Dermis blood vessel endothelial cell (primary cell): ENCODE results near the gene SDHAF4. TPM values are rescaled to one million over a fixed set of nuclear protein-coding genes. Genes with fewer than 3 reads are reported as not detected.
"Not testable (repeated sequence)": the region's sequence is repeated elsewhere in the genome, so short reads cannot be mapped to it uniquely, and the experiment has no call there.

Experiments used
- DNase-seq: peaks from one replicate; pipeline ENCODE4 v3.0.0; 2010
- total RNA-seq: library from RNA; depleted of rRNA; stranded (reverse); fragments of >200 nt; gene quantifications from 2 replicates; pipeline ENCODE4 v1.2.3, GENCODE V29; 2014

Gene SDHAF4
- total RNA-seq, 1 donor from 2014 or later = 4.1 TPM

DNA sequence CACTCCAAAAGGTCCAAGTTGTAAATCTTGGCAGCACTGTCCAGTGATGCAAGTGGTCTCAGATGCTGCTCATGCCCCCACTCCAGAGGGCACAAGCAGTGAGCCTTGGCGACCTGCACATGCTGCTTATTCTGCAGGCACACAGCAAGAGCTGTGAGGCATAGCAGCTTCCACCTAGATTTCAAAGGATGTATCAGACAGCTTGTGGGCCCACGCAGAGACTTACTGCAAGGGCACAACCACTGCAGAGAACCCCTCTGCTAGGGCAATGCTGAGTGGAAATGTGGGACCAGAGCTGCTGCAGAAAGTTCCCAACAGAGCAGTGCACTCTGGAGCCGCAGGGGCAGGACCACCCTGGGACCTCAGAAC is 26.4 kb downstream of the SDHAF4 start:
- no peak for DNase-seq

DNA sequence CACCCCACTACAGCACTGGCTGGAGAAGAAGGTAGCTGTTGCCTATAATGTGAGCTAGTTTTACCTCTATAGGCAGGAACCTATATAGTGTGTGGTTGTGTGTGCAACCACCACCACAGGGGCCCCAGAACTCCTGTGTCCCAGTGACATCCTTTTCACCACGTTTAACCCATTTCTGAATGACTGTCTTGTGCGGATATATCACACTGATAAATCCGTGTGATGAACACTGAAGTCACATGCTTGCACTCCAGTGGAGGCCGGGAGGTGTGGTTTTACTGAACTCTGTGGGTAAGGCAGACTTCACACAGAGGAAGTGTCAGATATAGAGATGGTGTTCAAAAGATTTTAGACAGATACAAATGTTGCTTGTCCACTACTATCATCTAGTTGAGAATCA is 32.5 kb downstream of the SDHAF4 start:
- DNase-seq = no peak

DNA sequence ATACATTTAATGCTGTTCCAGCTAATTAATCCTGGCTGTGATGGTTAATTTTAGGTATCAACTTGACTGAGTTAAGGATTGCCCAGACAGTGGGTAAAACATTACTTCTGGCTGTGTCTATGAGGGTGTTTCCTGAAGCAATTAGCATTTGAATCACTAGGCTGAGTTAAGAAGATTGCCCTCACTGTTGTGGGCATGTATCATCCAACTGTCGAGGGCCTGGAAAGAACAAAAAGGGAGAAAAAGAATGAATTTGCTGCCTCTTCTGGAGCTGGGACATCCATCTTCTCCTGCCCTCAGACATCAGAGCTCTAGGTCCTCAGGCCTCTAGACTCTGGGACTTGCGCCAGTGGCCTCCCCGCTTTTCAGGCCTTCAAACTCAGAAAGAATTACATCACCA is 34.3 kb downstream of the SDHAF4 start:
- no peak for DNase-seq

DNA sequence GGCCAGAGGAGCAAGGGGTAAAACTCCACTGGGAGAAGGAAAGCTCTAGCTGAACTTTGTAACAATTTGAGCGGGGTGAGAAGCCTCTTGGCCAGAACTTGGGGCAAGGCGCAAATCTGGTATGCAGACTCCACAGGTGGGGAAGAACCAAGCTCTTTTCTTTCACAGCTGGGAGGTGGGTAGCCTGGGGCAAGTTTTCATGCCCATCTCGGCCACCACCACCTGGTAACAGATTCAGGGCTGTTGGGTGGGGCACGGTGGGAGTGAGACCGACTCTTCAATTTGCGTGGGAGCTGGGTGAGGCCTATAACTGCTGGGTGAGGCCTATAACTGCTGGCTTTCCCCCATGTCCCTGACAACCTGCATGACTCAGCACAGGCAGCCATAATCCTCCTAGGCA is 37.5 kb downstream of the SDHAF4 start:
- no peak for DNase-seq

DNA sequence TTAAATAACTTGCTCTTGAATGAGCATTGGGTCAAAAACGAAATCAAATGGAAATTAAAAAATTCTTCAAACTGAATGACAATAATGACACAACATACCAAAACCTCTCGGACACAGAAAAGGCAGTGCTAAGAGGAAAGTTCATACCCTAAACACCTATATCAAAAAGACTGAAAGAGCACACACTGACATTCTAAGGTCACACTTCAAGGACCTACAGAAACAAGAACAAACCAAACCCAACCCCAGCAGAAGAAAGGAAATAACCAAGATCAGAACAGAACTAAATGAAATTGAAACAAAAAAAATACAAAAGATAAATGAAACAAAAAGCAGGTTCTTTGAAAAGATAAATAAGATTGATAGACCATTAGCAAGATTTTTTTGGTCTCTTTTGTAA is 40.6 kb downstream of the SDHAF4 start:
- DNase-seq = not testable (repeated sequence)

DNA sequence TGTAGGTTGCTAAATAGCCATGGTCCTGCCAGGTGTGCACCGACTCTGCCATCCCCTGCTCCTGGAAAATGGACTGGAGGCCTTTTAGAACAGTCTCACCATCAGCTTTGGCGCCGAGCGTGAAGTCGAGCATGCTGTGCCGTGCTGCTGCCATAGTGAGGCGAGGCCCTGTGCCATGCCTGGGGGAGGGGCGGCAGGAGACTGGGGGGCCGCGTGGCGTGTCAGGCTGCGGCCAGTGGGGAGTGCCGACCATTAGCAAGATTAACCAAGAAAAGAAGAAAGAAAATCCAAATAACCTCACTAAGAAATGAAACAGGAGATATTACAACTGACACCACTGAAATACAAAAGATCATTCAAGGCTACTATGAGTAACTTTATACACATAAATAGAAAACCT is 42.5 kb downstream of the SDHAF4 start:
- DNase-seq = not testable (repeated sequence)

DNA sequence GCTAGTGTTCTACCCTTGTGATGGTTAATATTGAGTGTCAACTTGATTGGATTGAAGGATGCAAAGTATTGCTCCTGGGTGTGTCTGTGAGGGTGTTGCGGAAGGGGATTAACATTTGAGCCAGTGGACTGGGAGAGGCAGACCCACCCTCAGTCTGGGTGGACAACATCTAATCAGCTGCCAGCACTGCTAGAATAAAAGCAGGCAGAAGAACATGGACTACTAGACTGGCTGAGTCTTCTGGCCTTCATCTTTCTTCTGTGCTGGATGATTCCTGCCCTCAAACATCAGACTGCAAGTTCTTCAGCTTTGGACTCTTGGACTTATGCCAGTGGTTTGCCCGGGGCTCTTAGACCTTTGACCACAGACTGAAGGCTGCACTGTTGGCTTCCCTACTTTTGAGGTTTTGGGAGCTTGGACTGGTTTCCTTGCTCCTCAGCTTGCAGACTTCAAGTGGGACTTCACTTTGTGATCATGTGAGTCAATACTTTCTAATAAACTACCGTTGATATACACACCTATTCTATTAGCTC is 50.1 kb downstream of the SDHAF4 start:
- no peak for DNase-seq

DNA sequence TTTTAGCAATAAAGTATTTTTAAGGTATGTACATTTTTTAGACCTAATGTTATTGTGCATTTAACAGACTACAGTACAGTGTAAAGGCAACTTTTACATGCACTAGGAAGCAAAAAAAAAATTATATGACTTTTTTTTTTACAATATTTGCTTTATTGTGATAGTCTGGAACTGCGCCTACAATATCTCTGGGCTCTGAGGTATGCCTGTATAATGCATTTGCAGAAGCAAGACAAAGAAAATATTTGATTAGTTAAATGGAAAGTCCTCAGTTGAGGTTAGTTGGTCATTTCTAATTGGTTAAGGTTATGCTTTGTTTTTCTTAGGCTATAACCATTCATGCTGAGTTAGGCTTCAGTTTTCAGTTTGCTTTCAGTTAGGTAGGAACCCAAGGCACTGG is 54.0 kb downstream of the SDHAF4 start:
- no peak for DNase-seq

DNA sequence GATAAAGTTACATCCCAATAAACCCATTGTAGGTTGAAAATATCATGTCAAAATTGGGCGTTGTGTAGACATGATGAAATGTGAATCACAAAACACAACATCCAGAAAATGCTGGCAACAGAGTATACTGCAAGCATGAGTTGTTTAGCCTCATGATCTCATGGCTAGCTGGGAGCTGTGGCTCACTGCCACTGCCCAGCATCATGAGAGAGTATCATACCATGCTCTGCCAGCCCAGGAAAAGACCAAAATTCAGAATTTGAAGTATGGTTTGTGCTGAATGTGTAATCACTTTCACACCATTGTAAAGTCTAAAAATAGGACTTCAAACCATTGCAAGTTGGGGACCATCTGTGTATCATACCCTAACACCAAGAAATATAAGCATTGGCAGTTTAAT is 55.7 kb downstream of the SDHAF4 start:
- no peak for DNase-seq

DNA sequence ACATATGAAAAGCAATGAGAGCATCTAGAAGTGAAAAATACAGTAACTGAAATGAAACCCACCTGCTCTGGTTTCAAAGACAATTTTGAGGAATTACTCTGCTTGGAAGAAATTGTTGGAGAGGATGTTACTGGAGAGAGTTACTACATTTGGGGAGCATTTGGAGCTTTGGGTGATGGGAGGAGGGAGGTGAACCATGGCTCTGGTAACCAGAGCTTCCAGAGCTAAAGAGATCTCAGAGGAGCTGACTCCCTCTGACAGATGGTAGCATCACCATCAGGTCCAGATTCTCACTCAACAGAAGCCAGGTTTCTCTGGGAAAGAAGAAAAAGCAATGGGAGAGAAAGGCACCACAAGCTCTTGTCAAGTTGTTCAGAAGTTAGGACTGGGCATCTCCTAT is 58.7 kb downstream of the SDHAF4 start:
- no peak for DNase-seq

DNA sequence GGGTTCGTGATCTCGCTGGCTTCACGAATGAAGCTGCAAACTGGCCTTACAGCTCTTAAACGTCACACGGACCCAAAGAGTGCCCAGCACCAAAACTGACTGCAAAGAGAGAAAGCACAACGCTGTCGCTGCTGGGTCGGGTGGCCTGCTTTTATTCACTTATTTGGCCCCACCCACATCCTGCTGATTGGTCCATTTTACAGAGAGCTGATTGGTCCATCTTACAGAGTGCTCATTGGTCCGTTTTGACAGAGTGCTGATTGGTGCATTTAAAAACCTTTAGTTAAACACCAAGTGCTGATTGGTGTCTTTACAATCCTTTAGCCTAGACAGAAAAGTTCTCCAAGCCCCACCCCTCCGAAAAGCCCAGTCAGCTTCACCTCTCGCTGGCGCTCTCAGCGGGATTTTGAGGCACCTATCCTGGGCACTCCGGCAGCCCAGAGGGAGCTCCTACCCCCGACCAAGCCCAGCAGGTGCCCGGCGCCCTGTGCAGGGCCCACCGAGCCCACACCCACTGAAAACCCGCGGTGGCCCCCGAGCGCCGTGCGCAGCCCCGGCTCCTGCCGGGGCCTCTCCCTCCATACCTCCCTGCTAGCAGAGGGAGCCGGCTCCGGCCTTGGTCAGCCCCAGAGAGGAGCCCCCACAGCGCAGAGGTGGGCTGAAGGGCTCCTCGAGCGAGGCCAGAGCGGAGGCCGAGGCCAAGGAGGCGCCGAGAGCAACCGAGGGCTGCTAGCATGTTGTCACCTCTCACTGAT is 60.9 kb downstream of the SDHAF4 start:
- DNase-seq = no peak

DNA sequence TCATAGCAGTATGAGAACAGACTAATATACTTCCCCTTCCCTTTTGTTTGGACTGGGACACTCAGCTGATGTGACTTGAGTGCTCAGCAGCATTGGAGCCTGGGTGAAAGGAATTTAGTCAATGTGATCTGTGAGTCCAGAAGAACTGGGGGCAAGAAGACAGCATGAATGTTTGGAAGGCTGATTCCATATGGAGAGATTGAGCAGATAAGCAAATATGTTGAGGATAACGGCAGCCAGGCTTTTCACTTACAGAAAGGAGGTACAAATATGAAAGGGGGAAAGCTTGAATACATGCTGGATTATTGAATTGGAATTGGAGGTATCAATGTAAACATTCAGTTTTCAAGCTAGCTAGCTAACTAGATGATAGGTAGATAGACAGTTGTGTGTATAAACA is 63.2 kb downstream of the SDHAF4 start:
- no peak for DNase-seq

DNA sequence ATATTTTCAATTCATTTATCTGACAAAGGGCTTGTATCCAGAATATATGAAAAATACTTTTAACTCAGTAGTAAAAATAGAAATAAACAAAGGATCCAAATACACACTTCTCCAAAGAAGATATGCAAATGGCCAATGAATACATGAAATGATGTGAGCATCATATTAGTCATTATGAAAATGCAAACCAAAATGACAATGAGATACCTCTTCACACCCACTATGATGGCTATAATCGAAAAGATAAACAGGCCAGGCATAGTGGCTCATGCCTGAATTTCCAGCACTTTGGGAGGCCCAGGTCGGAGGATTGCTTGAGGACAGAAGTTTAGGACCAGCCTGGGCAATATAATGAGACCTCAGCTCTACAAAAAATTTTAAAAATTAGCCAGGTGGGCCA is 67.1 kb downstream of the SDHAF4 start:
- no peak for DNase-seq

DNA sequence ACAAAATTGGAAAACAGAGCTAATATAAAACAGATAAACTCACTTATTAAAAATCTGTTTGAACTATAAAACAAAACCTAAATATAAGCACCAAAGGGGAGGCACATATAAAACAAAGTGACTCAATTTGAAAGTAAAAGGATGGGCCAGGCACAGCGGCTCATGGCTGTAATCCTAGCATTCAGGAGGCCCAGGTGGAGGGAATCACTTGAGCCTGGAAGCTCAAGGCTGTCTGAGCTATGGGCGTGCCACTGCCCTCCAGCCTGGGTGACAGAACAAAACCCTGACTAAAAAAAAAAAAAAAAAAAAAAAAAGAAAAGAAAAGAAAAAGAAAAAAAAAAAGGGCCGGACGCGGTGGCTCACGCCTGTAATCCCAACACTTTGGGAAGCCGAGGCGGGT is 69.9 kb downstream of the SDHAF4 start:
- no peak for DNase-seq

DNA sequence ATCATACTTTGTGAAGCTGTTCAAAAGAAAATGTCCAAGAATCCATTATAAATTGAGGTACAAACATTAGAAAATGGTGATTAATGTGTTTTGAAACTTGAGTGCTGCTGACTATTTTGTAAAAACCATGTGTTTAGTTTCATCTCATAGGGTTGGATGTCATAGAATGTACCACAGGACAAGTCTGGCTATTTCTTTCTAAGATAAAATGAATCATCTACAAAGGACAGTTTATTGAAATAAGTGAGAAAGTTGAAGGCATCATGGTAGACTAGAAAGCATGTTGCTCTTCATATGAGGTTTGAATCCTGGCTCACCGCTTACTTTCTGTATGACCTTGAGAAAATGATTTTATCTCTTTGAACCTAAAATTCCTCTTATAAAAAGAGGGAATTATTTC is 71.7 kb downstream of the SDHAF4 start:
- DNase-seq = no peak

Other genes with a start within 250 kb of the SDHAF4 start
- 15.7 and 22.5 TPM in 2 replicates for gene FAM135A, start 153.4 kb upstream of the SDHAF4 start, total RNA-seq
- 16.3 and 25.8 TPM in 2 replicates for gene SMAP1, start 101.0 kb downstream of the SDHAF4 start, total RNA-seq